ENCODE data around the gene ANTXR2. TPM values are rescaled to one million over a fixed set of nuclear protein-coding genes. Genes with fewer than 3 reads are reported as not detected.
"Not testable (repeated sequence)": the region's sequence is repeated elsewhere in the genome, so short reads cannot be mapped to it uniquely, and the experiment has no call there.

Gene ANTXR2
- total and polyA plus RNA-seq, 5 donors: 13.5 to 51.4 (median 44.7) TPM

DNA sequence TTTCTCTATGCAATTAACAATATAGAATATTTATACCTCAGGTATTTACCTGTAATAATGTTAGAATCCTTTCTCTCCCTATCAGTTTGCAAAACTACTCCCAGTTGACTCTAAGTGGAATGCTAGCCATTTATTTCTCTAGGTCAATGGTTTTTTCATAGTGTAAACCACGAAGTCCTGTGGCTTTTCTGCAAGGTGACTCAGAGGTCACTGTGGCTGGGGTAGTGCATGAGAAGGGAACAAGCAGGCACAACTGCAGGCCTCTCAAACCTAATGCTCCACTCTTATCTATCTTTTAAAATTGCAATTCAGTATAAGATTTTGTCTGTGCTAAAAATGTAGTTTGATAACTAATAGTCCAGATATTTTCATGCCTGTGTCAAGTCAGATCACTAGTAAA, 159.4 kb downstream of the ANTXR2 start:
- Histone ChIP-seq H3K4me1 (ENCODE audit: control insufficient read depth, insufficient read depth, low read length) (peaks cover 2% of the 10 kb centered on the region), H3K27me3 (ENCODE audit: control insufficient read depth, insufficient read depth) (no peaks in the 10 kb centered on the region), H3K4me3 (ENCODE audit: low read length) (no peak overlapping the region), H3K27ac (ENCODE audit: low read length) (no peak overlapping the region), H3K9me3 (ENCODE audit: control insufficient read depth, low read length) (no peaks in the 10 kb centered on the region)
- intact Hi-C loops (cut with DNase I): no loop called here
- ATAC-seq (no peak), DNase-seq (no peak)
- 38% methylated on average over 1 of the region's 1 CpG for WGBS

DNA sequence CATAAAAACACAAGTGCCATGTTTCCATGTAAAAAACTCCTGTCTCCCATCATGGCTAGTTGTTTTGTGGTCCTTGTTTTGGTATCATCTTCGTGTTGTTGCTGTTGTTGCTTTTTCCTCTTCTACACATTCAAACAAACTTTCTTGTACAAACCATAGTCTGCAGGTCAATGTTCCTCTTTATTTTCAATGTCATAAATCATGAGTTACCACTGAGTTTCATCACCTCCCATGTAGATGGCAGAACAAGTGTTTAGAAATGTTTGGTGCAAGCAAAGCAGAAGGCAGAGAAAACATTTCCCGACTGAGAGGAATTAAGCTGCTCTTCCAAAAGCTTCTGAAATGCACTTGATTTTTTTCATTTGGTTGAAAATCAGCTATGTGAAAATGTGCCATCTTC, 166.0 kb downstream of the ANTXR2 start:
- WGBS: 84% methylated on average over 2 of the region's 2 CpGs
- Histone ChIP-seq H3K4me1 (ENCODE audit: control insufficient read depth, insufficient read depth, low read length) (no peaks in the 10 kb centered on the region), H3K9me3 (ENCODE audit: control insufficient read depth, low read length) (no peaks in the 10 kb centered on the region), H3K27ac (ENCODE audit: low read length) (no peak overlapping the region), H3K4me3 (ENCODE audit: low read length) (no peak overlapping the region), H3K27me3 (ENCODE audit: control insufficient read depth, insufficient read depth) (no peaks in the 10 kb centered on the region)
- no peak for ATAC-seq
- no peak for DNase-seq
- intact Hi-C loops (cut with DNase I): no loop called here

DNA sequence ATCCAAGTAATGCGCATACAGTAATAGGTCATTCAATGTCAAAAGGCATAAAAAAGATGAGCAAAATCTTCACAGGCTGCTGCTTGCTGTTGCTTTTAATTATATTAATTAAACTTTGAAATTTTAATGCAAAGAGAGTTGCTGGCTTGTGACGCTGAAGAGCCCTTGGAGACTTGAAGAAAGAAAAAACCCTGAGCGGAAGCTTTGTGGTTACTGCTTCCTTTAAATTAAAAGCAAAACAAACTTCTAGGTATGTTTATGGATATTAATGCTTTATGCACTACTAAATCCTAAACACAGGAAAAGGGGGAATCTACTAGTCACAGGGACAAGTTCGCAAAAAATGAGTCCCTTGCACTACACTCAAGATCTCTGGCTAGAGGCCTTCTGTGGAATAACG, 166.7 kb downstream of the ANTXR2 start:
- intact Hi-C loops (cut with DNase I): no loop called here
- ATAC-seq: no peak
- 92% methylated on average over 5 of the region's 5 CpGs for WGBS
- H3K4me3 ChIP-seq (ENCODE audit: low read length): no peak overlapping the region
- H3K27ac ChIP-seq (ENCODE audit: low read length): no peak overlapping the region
- no peaks in the 10 kb centered on the region for H3K4me1 ChIP-seq (ENCODE audit: control insufficient read depth, insufficient read depth, low read length)
- no peak for DNase-seq
- no peaks in the 10 kb centered on the region for H3K9me3 ChIP-seq (ENCODE audit: control insufficient read depth, low read length)
- no peaks in the 10 kb centered on the region for H3K27me3 ChIP-seq (ENCODE audit: control insufficient read depth, insufficient read depth)

DNA sequence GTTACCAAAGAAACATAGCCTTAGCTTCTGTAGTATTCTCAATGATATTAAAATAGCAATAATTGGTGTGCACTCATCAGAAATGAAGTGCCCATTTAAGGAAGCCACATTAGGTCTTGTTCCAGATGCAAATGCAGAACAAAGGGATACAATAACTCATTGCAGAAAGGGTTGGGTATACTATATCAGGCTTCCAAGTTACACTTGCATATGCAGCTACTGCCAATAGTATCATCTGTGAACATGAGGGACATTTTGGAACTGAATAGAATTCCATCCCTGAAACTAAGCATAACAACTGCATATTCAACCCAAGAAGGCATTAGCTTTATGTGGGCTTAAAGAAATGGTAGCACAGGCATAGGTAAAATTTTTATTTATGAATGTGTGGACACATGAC, 167.8 kb downstream of the ANTXR2 start:
- Histone ChIP-seq H3K4me3 (ENCODE audit: low read length) (no peak overlapping the region), H3K9me3 (ENCODE audit: control insufficient read depth, low read length) (no peaks in the 10 kb centered on the region), H3K4me1 (ENCODE audit: control insufficient read depth, insufficient read depth, low read length) (no peaks in the 10 kb centered on the region), H3K27ac (ENCODE audit: low read length) (no peak overlapping the region), H3K27me3 (ENCODE audit: control insufficient read depth, insufficient read depth) (no peaks in the 10 kb centered on the region)
- DNase-seq (no peak), ATAC-seq (no peak)
- intact Hi-C loops (cut with DNase I): no loop called here

DNA sequence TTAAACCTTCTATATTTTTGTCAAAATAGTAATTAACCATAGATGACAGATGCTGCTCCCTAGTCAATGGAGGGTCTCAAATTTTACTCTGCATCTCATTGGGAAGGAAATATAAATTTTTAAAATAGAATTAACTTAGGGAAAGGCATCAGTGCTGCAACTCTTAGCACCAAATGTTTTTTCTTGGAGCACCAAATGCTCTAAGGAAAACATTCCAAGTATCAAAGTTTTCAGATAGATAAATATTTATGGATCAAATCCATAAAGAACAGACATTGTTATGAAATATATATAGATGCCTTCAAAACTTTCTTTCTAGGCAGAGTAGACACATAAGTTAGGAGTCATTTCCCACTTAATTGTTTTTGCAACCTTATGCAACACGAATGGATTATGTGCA, 168.7 kb downstream of the ANTXR2 start:
- Histone ChIP-seq H3K27ac (ENCODE audit: low read length) (no peak overlapping the region), H3K9me3 (ENCODE audit: control insufficient read depth, low read length) (no peaks in the 10 kb centered on the region), H3K4me1 (ENCODE audit: control insufficient read depth, insufficient read depth, low read length) (no peaks in the 10 kb centered on the region), H3K4me3 (ENCODE audit: low read length) (no peak overlapping the region), H3K27me3 (ENCODE audit: control insufficient read depth, insufficient read depth) (no peaks in the 10 kb centered on the region)
- no peak for DNase-seq
- WGBS: 95% methylated on average over 1 of the region's 1 CpG
- ATAC-seq: no peak
- intact Hi-C loops (cut with DNase I): no loop called here

DNA sequence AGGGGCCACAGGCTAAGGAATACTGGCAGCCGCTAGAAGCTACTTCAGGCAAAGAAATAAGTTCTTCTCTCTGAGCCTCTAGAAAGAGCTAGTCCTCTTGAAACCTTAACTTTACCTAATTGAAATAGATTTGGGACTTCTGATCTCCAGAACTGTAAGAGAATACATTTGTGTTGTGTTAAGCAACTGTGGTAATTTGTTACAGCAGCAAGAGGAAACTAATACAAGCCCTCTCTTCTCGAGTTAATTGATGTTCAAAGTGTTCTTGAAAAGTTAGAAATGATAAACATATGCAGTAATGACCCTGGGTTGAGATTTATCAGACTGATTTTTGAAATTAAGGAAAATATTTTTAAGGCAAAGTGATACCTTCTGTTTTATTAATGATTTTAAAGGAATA, 172.8 kb downstream of the ANTXR2 start:
- Histone ChIP-seq H3K27me3 (ENCODE audit: control insufficient read depth, insufficient read depth) (no peaks in the 10 kb centered on the region), H3K4me1 (ENCODE audit: control insufficient read depth, insufficient read depth, low read length) (peaks cover 1% of the 10 kb centered on the region), H3K4me3 (ENCODE audit: low read length) (no peak overlapping the region), H3K27ac (ENCODE audit: low read length) (no peak overlapping the region), H3K9me3 (ENCODE audit: control insufficient read depth, low read length) (no peaks in the 10 kb centered on the region)
- intact Hi-C loops (cut with DNase I): no loop called here
- no peak for DNase-seq
- WGBS: 91% methylated on average over 2 of the region's 2 CpGs
- no peak for ATAC-seq

DNA sequence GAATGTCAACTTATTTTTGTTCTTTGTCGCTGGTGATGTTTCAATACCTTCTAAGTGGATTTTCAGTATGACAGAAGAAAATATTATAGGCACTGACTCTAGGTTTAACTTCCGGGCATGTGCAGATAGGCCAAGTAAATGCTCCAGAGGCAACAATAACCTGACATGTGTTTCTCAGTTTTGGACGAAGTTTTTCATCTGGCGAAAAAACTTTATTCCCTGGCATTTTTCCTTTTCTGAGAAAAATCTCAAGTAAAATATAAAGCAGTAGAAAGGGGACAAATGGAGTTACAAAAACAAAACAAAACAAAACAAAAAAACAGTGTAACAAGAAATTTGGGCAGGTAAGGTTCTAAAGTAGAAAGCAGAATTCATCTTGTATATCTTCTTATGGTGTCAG, 173.5 kb downstream of the ANTXR2 start:
- DNase-seq (no peak), ATAC-seq (no peak)
- Histone ChIP-seq H3K27me3 (ENCODE audit: control insufficient read depth, insufficient read depth) (no peaks in the 10 kb centered on the region), H3K4me3 (ENCODE audit: low read length) (no peak overlapping the region), H3K9me3 (ENCODE audit: control insufficient read depth, low read length) (no peaks in the 10 kb centered on the region), H3K4me1 (ENCODE audit: control insufficient read depth, insufficient read depth, low read length) (peaks cover 1% of the 10 kb centered on the region), H3K27ac (ENCODE audit: low read length) (no peak overlapping the region)
- WGBS: 81% methylated on average over 4 of the region's 4 CpGs
- intact Hi-C loops (cut with DNase I): no loop called here

DNA sequence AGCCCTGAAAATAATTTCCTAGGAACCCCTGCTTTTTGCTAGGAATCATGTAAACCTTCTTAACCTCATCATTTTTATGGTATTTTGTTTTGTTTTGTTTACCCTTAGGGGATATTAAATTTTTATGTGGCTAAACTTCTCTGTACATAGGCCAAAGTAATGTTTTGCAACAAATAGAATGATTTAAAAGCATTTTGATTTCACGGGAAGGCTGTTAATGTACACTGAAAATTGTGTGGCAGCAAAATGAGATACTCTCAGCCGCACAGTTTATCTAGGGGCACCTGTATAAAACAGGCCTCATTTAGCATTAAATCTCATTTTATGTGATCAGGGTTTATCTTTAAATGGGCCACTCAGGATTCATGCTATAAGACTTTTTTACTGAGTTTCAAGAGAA, 175.0 kb downstream of the ANTXR2 start:
- DNase-seq (no peak), ATAC-seq (no peak)
- WGBS: 86% methylated on average over 2 of the region's 2 CpGs
- H3K9me3 ChIP-seq (ENCODE audit: control insufficient read depth, low read length): no peaks in the 10 kb centered on the region
- intact Hi-C loops (cut with DNase I): no loop called here
- no peaks in the 10 kb centered on the region for H3K27me3 ChIP-seq (ENCODE audit: control insufficient read depth, insufficient read depth)
- peaks cover 1% of the 10 kb centered on the region for H3K4me1 ChIP-seq (ENCODE audit: control insufficient read depth, insufficient read depth, low read length)
- H3K4me3 ChIP-seq (ENCODE audit: low read length): no peak overlapping the region
- no peak overlapping the region for H3K27ac ChIP-seq (ENCODE audit: low read length)

DNA sequence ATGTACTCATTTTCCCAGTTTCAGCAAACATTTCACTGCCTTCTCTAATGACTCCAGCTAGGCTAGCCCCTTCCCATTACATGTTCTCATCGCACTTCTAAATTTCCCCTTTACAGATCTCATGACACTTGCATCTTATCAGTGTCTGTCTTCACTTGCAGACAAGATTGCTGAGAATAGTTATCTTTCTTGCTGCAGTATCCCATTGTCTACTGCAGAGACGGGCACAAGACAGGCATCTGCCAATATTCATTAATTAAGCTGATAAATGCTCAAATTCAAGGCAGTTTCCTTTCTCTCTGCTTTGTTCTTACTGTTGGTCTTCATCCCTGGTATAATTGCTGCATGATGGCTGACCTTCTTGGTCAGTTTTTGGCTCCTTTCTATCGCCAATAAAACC, 175.9 kb downstream of the ANTXR2 start:
- H3K9me3 ChIP-seq (ENCODE audit: control insufficient read depth, low read length): no peaks in the 10 kb centered on the region
- no peak overlapping the region for H3K27ac ChIP-seq (ENCODE audit: low read length)
- no peak for ATAC-seq
- peaks cover 1% of the 10 kb centered on the region for H3K4me1 ChIP-seq (ENCODE audit: control insufficient read depth, insufficient read depth, low read length)
- intact Hi-C loops (cut with DNase I): no loop called here
- no peak overlapping the region for H3K4me3 ChIP-seq (ENCODE audit: low read length)
- H3K27me3 ChIP-seq (ENCODE audit: control insufficient read depth, insufficient read depth): no peaks in the 10 kb centered on the region
- DNase-seq: no peak
- 24% methylated on average over 3 of the region's 3 CpGs for WGBS

DNA sequence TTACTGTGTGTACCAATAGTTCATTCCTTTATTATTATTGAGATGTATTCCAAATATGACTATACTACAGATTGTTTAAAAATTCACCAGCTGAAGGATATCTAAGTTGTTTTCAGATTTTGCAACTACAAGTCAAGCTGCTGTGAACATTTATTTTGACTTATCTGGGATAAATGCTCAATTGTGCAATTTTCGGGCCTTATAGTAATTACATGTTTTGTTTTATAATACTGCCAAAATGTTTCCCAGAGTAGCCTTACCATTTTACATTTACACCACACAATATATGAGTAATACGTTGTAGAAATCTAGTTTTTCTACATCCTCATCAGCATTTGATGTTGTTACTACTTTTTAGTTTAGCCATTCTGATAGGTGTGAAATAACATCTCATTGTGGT, 179.6 kb downstream of the ANTXR2 start:
- Histone ChIP-seq H3K27ac (ENCODE audit: low read length) (no peak overlapping the region), H3K27me3 (ENCODE audit: control insufficient read depth, insufficient read depth) (no peaks in the 10 kb centered on the region), H3K4me1 (ENCODE audit: control insufficient read depth, insufficient read depth, low read length) (peaks cover 1% of the 10 kb centered on the region), H3K9me3 (ENCODE audit: control insufficient read depth, low read length) (no peaks in the 10 kb centered on the region), H3K4me3 (ENCODE audit: low read length) (no peak overlapping the region)
- DNase-seq: no peak
- 66% methylated on average over 2 of the region's 2 CpGs for WGBS
- intact Hi-C loops (cut with DNase I): no loop called here
- no peak for ATAC-seq

DNA sequence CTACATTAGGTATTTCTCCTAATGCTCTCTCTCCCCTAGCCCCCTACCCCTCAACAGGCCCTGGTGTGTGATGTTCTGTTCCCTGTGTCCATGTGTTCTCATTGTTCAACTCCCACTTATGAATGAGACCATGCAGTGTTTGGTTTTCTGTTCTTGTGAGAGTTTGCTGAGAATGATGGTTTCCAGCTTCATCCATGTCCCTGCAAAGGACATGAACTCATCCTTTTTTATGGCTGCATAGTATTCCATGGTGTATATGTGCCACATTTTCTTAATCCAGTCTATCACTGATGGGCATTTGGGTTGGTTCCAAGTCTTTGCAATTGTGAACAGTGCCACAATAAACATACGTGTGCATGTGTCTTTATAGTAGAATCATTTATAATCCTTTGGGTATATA, 184.0 kb downstream of the ANTXR2 start:
- intact Hi-C loops (cut with DNase I); H3K27me3 ChIP-seq (ENCODE audit: control insufficient read depth, insufficient read depth); H3K4me3 ChIP-seq (ENCODE audit: low read length); H3K4me1 ChIP-seq (ENCODE audit: control insufficient read depth, insufficient read depth, low read length); ATAC-seq; H3K9me3 ChIP-seq (ENCODE audit: control insufficient read depth, low read length); H3K27ac ChIP-seq (ENCODE audit: low read length); DNase-seq: not testable (repeated sequence)
- WGBS: 95% methylated on average over 1 of the region's 1 CpG

DNA sequence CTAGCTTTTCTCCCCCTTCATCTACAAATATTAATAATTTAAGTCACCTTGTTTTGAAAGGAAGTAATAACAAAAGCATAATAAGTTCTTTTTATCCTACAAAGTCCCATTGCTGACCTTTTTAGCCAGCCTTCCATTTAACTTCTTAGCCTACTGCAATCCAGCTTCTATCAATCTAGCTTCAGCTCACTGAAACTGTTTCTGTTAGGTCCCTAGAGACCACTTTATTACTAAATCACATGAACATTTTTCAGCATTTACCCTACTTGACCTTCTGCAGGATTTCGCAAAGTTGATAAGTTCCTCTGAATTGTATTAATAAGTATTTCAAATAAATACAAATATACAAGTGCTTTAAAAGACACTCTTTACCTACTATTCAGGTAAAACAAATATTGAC, 186.5 kb downstream of the ANTXR2 start:
- DNase-seq (no peak), ATAC-seq (peak in 1 of 2 donors; percentile 33)
- Histone ChIP-seq H3K4me3 (ENCODE audit: low read length) (no peak overlapping the region), H3K4me1 (ENCODE audit: control insufficient read depth, insufficient read depth, low read length) (no peaks in the 10 kb centered on the region), H3K27me3 (ENCODE audit: control insufficient read depth, insufficient read depth) (no peaks in the 10 kb centered on the region), H3K27ac (ENCODE audit: low read length) (no peak overlapping the region), H3K9me3 (ENCODE audit: control insufficient read depth, low read length) (no peaks in the 10 kb centered on the region)
- 80% methylated on average over 1 of the region's 1 CpG for WGBS
- intact Hi-C loops (cut with DNase I): no loop called here
